HepG2 (cell line): ENCODE data around the gene OSTF1. TPM values are rescaled to one million over a fixed set of nuclear protein-coding genes. Genes with fewer than 3 reads are reported as not detected.

Experiments
- ATAC-seq: fragments of 200-7000 bp; cut with Tn5 transposase; 3 replicates; pipeline ENCODE4 v1.9.1; 2020; ENCODE audit warnings: mild to moderate bottlenecking, moderate library complexity
- BruUV-seq: library from RNA; stranded (reverse); fragments of 400-500 nt; replicated peaks from 2 replicates; lab custom pipeline; 2021; lab: Mats Ljungman, UMichigan
- CTCF ChIA-PET: fragments of 300-600 bp; formaldehyde crosslinking; extraction: SDS; loops from one replicate; lab custom pipeline; 2021; ENCODE audit warnings: low total read pairs, inconsistent platforms, low intra/inter-chr PET ratio; lab: Yijun Ruan, JAX
- POLR2A ChIA-PET: fragments of 350-600 bp; sonication (Branson Sonifier 250); formaldehyde crosslinking; loops from one replicate; lab custom pipeline; 2020; ENCODE audit warnings: antibody characterized with exemption, inconsistent platforms; lab: Yijun Ruan, JAX
- DNase-seq: peaks from one replicate; pipeline ENCODE4 v3.0.0-alpha.2; 2015; ENCODE audit warnings: low spot score
- FAIRE-seq: peaks from 3 replicates; lab custom pipeline; 2011; peaks lifted over from hg19 to GRCh38; lab: Jason Lieb, UNC
- H2AFZ ChIP-seq: one replicate; pipeline ENCODE4 v1.6.1; 2011; ENCODE audit warnings: low read length, inconsistent platforms
- H3K27ac ChIP-seq: fragments of 300-600 bp; 3 replicates; pipeline ENCODE4 v1.8.0; 2011; ENCODE audit warnings: mixed run types, mild to moderate bottlenecking, mixed read lengths, low read length, inconsistent platforms; ENCODE audit not compliant: insufficient read depth; ENCODE audit errors: extremely low read length
- H3K27me3 ChIP-seq, 2 experiments: fragments of 200-600 bp in 1 of 2; 2 replicates in 1 of 2; 3 replicates in 1 of 2; pipeline versions ENCODE4 v1.6.0 to v1.8.0; 2011; ENCODE audit warnings: low read length in 2 of 2, mild to moderate bottlenecking in 2 of 2, moderate library complexity in 2 of 2, inconsistent platforms in 1 of 2; ENCODE audit not compliant: insufficient read depth in 2 of 2, control insufficient read depth in 1 of 2
- H3K36me3 ChIP-seq, 2 experiments: fragments of 200-600 bp in 1 of 2; replicated peaks in 1 of 2; 2 replicates in 1 of 2; 3 replicates in 1 of 2; pipeline versions ENCODE4 v1.5.1 to v1.8.0; 2011; ENCODE audit warnings: low read length in 2 of 2, inconsistent platforms in 1 of 2; ENCODE audit not compliant: insufficient read depth in 2 of 2, control insufficient read depth in 1 of 2
- H3K4me1 ChIP-seq: 2 replicates; pipeline ENCODE4 v1.5.1; 2012; ENCODE audit warnings: low read length, inconsistent platforms; ENCODE audit not compliant: insufficient read depth
- H3K4me2 ChIP-seq: 2 replicates; pipeline ENCODE4 v1.6.0; 2011; ENCODE audit warnings: low read depth, low read length, inconsistent platforms
- H3K4me3 ChIP-seq, 3 experiments: fragments of 200-600 bp in 1 of 3; sonication (generic), shearing (Covaris generic) in 1 of 3; replicated peaks in 1 of 3; 2 replicates each; pipeline ENCODE4 v1.5.1; 2011 to 2016; ENCODE audit warnings: low read length in 3 of 3, inconsistent platforms in 2 of 3, low read depth in 2 of 3, mild to moderate bottlenecking in 2 of 3, control low read depth in 1 of 3, mixed read lengths in 1 of 3; ENCODE audit not compliant: insufficient read depth in 1 of 3
- H3K79me2 ChIP-seq: one replicate; pipeline ENCODE4 v1.6.1; 2011; ENCODE audit warnings: low read length, inconsistent platforms; ENCODE audit not compliant: insufficient read depth
- H3K9ac ChIP-seq: 2 replicates; pipeline ENCODE4 v1.6.0; 2011; ENCODE audit warnings: mild to moderate bottlenecking, low read depth, low read length, inconsistent platforms; ENCODE audit not compliant: insufficient read depth
- H3K9me3 ChIP-seq: 2 replicates; pipeline ENCODE4 v1.5.1; 2012; ENCODE audit warnings: mild to moderate bottlenecking, low read length
- H4K20me1 ChIP-seq: 2 replicates; pipeline ENCODE4 v1.6.0; 2011; ENCODE audit warnings: inconsistent platforms, mild to moderate bottlenecking, low read length, moderate library complexity; ENCODE audit not compliant: insufficient read depth
- HOMEZ ChIP-seq: IDR thresholded peaks from 2 replicates; pipeline ENCODE4 v1.6.1; 2016; ENCODE audit warnings: low read depth
- NR0B2 ChIP-seq: sonication (generic); formaldehyde crosslinking; IDR thresholded peaks from 2 replicates; pipeline ENCODE4 v1.4.0; 2020; ENCODE audit warnings: mild to moderate bottlenecking, missing genetic modification reagents
- SMARCC2 ChIP-seq: fragments of 450-650 bp; IDR thresholded peaks from 2 replicates; pipeline ENCODE4 v1.6.1; 2017; ENCODE audit warnings: antibody characterized with exemption, mild to moderate bottlenecking
- SMARCE1 ChIP-seq: fragments of 450-650 bp; IDR thresholded peaks from 2 replicates; pipeline ENCODE4 v1.6.1; 2017; ENCODE audit warnings: borderline replicate concordance
- ZBTB2 ChIP-seq: sonication (generic); formaldehyde crosslinking; IDR thresholded peaks from 2 replicates; pipeline ENCODE4 v1.8.0; 2022; ENCODE audit warnings: low read depth, missing genetic modification reagents
- ZIK1 ChIP-seq: sonication (generic); formaldehyde crosslinking; IDR thresholded peaks from 2 replicates; pipeline ENCODE4 v1.5.0; 2020; ENCODE audit warnings: mild to moderate bottlenecking, low read depth, missing genetic modification reagents, borderline replicate concordance
- ZNF292 ChIP-seq: sonication (generic); formaldehyde crosslinking; IDR thresholded peaks from 2 replicates; pipeline ENCODE4 v1.8.1; 2022; ENCODE audit warnings: mild to moderate bottlenecking, low read depth, missing genetic modification reagents, borderline replicate concordance
- ZSCAN30 ChIP-seq: sonication (generic); formaldehyde crosslinking; IDR thresholded peaks from 2 replicates; pipeline ENCODE4 v1.5.0; 2020; ENCODE audit warnings: mild to moderate bottlenecking, missing genetic modification reagents
- WGBS: methylation state at CpG from one replicate; pipeline ENCODE4 v1.1.6; 2017; ENCODE audit warnings: low lambda C conversion rate; 5-methylcytosine and 5-hydroxymethylcytosine counted together
- in situ Hi-C: cut with HindIII; loops from 2 replicates; pipeline ENCODE4 v1.10.0; 2017; ENCODE audit warnings: low pct_unique_long_range_greater_than_20kb; ENCODE audit not compliant: extremely low pct_ligation_motif_present
- intact Hi-C: fragments of 100-400 bp; cut with micrococcal nuclease; formaldehyde crosslinking; loops from one replicate; pipeline ENCODE4 v1.10.0; 2022; ENCODE audit not compliant: unreplicated experiment
- polyA plus RNA-seq, 8 experiments: library from polyadenylated mRNA; depleted of rRNA in 3 of 8; stranded (reverse) in 7 of 8; unstranded in 1 of 8; fragments of >200 nt; fragmentation: Illumina TruSeq in 4 of 8; extraction: Trizol in 4 of 8; gene quantifications; 2 replicates each; pipeline versions ENCODE4 v1.2.1 to v1.2.3, GENCODE V29; 2011 to 2016; ENCODE audit warnings: low read depth in 4 of 8, missing spikeins in 1 of 8, mixed read lengths in 1 of 8; ENCODE audit not compliant: insufficient read depth in 1 of 8
- total RNA-seq, 5 experiments: library from RNA; depleted of rRNA; stranded (reverse); fragments of >200 nt; fragmentation: Illumina TruSeq; extraction: Trizol; gene quantifications; 2 replicates each; pipeline ENCODE4 v1.2.3, GENCODE V29; 2016; ENCODE audit warnings: low read depth in 1 of 5
- TF ChIP-seq, protein P1 (sequence below): IDR thresholded peaks from 2 replicates; pipeline ENCODE4 v1.6.1; 2016; ENCODE audit warnings: low read depth, borderline replicate concordance

Gene OSTF1
- total and polyA plus RNA-seq, 2 of the 13 experiments (the other 11 are each of a cell fraction or from before 2014, with no cell fraction given): 16.8 to 39.0 TPM

DNA sequence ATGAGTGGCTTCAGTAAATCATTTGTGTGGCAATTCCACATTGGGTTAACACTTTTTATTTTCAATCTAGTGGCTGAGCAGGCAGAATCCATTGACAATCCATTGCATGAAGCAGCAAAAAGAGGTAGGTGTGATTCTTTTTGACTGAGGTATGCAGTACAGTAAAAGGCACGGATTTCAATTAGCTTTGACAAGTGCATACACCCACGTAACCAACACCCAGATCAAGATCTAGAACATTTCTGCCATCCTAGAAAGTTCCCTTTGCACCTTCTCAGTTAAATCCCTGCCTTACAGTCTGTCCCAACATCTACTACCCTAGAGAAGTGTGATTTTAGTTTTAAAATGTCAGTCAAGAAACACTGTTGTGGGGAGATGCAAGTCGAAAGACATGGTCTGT lies 43.4 kb downstream of the OSTF1 start:
- Histone ChIP-seq H3K4me3 (no peak overlapping the region), H3K4me2 (no peak overlapping the region), H3K36me3 (peaks cover 4 to 35% of the 10 kb centered on the region in 2 experiments; a peak in 4 of 5 replicates), H3K9ac (no peak overlapping the region), H3K79me2 (no peaks in the 10 kb centered on the region), H3K27ac (no peak overlapping the region), H2AFZ (no peak overlapping the region), H3K9me3 (no peaks in the 10 kb centered on the region), H3K27me3 (no peaks in the 10 kb centered on the region), H3K4me1 (no peaks in the 10 kb centered on the region), H4K20me1 (no peaks in the 10 kb centered on the region)
- BruUV-seq: no TSS peak
- TF ChIP-seq NR0B2 (CRISPR knock-in tag) (no peak), ZNF292 (no peak), ZBTB2 (CRISPR knock-in tag) (no peak), ZSCAN30 (CRISPR knock-in tag) (no peak), HOMEZ (CRISPR knock-in tag) (no peak), SMARCC2 (no peak), SMARCE1 (no peak), ZIK1 (CRISPR knock-in tag) (no peak)
- TF ChIP-seq, protein P1, sequence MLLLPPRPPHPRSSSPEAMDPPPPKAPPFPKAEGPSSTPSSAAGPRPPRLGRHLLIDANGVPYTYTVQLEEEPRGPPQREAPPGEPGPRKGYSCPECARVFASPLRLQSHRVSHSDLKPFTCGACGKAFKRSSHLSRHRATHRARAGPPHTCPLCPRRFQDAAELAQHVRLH (CRISPR knock-in tag): no peak
- ChIA-PET CTCF (no interaction called here), POLR2A (no interaction called here)
- DNase-seq (no peak), ATAC-seq (no peak), FAIRE-seq (no peak)
- 88% methylated on average over 3 of the region's 3 CpGs for WGBS
- in situ Hi-C loops: no loop called here
- intact Hi-C loops: no loop called here
